ENCODE results near the gene DLL1. TPM values are rescaled to one million over a fixed set of nuclear protein-coding genes. Genes with fewer than 3 reads are reported as not detected.

Gene DLL1
- total RNA-seq, 2 donors from 2014 or later, result 6.0 to 13.2 TPM

GRCh38 chr6:170296423-170296745 lies 5.5 kb upstream of the DLL1 start:
- TF ChIP-seq, protein P1, sequence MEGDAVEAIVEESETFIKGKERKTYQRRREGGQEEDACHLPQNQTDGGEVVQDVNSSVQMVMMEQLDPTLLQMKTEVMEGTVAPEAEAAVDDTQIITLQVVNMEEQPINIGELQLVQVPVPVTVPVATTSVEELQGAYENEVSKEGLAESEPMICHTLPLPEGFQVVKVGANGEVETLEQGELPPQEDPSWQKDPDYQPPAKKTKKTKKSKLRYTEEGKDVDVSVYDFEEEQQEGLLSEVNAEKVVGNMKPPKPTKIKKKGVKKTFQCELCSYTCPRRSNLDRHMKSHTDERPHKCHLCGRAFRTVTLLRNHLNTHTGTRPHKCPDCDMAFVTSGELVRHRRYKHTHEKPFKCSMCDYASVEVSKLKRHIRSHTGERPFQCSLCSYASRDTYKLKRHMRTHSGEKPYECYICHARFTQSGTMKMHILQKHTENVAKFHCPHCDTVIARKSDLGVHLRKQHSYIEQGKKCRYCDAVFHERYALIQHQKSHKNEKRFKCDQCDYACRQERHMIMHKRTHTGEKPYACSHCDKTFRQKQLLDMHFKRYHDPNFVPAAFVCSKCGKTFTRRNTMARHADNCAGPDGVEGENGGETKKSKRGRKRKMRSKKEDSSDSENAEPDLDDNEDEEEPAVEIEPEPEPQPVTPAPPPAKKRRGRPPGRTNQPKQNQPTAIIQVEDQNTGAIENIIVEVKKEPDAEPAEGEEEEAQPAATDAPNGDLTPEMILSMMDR (IDR thresholded peaks at IDR 0.05), result no peak
- TF ChIP-seq POLR2A (IDR thresholded peaks at IDR 0.05), result no peak
- H3K4me1 ChIP-seq, result peaks cover 42% of the 10 kb centered on the region
- intact Hi-C loops (cut with DNase I), result no loop called here
- H3K27me3 ChIP-seq, result peaks cover 0 to 16% of the 10 kb centered on the region in 2 donors
- H3K36me3 ChIP-seq (replicated peaks in 1 of 2; ENCODE audit: insufficient read depth in 1 of 2, low read depth in 2 of 2), result no peaks in the 10 kb centered on the region
- ATAC-seq, result no peak
- DNase-seq, result no peak
- no peak overlapping the region for H3K27ac ChIP-seq
- 3% methylated on average over 44 of the region's 47 CpGs; no CpG with 5 or more reads in 1 of the 2 donors for WGBS, 2 donors
- no peak overlapping the region for H3K4me3 ChIP-seq
- H3K9me3 ChIP-seq, result no peaks in the 10 kb centered on the region

GRCh38 chr6:170295510-170296422 lies 4.9 kb upstream of the DLL1 start:
- 1% methylated on average over 99 of the region's 109 CpGs; no CpG with 5 or more reads in 1 of the 2 donors for WGBS, 2 donors
- ATAC-seq (peak; percentile 60), DNase-seq (peak in 3 of 4 donors; percentile 52 to 70 (median 52))
- Histone ChIP-seq H3K36me3 (replicated peaks in 1 of 2; ENCODE audit: insufficient read depth in 1 of 2, low read depth in 2 of 2) (no peaks in the 10 kb centered on the region), H3K4me1 (peaks cover 46% of the 10 kb centered on the region), H3K27me3 (peaks cover 0 to 16% of the 10 kb centered on the region in 2 donors), H3K4me3 (peak overlapping the region; percentile 6 to 15), H3K27ac (no peak overlapping the region), H3K9me3 (no peaks in the 10 kb centered on the region)
- intact Hi-C loops (cut with DNase I), result no loop called here
- TF ChIP-seq POLR2A (IDR thresholded peaks at IDR 0.05), result no peak
- TF ChIP-seq, protein P1 (IDR thresholded peaks at IDR 0.05), result no peak

- no peaks in the 10 kb centered on the region for H3K9me3 ChIP-seq
- H3K4me1 ChIP-seq, result peaks cover 48% of the 10 kb centered on the region
- no peaks in the 10 kb centered on the region for H3K36me3 ChIP-seq (replicated peaks in 1 of 2; ENCODE audit: insufficient read depth in 1 of 2, low read depth in 2 of 2)
- ATAC-seq, result no peak
- peaks cover 0 to 16% of the 10 kb centered on the region in 2 donors for H3K27me3 ChIP-seq
- H3K4me3 ChIP-seq, result peak overlapping the region in 1 of 2 donors; percentile 15
- intact Hi-C loops (cut with DNase I), result no loop called here
- TF ChIP-seq, protein P1 (IDR thresholded peaks at IDR 0.05), result no peak
- no peak for TF ChIP-seq POLR2A (IDR thresholded peaks at IDR 0.05)
- 34 to 56% methylated on average over 10 to 30 of the region's 30 CpGs for WGBS, 2 donors
- no peak for DNase-seq
- H3K27ac ChIP-seq, result no peak overlapping the region
Observed at GRCh38 chr6:170294813-170295509, 4.1 kb upstream of the DLL1 start.

DNA sequence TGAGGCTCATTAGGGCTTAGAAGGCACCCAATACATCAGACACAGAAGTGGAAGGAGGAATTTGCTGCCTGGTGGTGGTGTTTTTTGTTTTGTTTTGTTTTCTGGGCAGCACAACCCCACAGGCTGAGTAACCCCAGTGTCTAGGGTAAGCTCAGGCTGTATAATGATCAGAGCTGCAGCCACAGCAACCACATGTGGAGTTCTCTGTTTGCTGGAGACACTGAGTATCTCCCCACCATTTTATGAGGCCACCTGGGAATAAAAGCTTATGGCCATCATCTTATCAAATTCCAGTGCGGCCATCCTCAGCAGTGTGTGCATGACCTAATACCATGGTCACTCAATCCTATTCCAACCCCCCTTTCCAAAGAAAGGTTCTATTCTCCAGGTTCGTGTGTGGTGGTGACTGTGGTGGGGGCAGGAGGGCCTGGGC lies 3.4 kb upstream of the DLL1 start:
- Histone ChIP-seq H3K4me1 (peaks cover 55% of the 10 kb centered on the region), H3K27ac (no peak overlapping the region), H3K9me3 (no peaks in the 10 kb centered on the region), H3K36me3 (replicated peaks in 1 of 2; ENCODE audit: insufficient read depth in 1 of 2, low read depth in 2 of 2) (no peaks in the 10 kb centered on the region), H3K4me3 (no peak overlapping the region), H3K27me3 (peaks cover 0 to 16% of the 10 kb centered on the region in 2 donors)
- whole genome bisulfite sequencing, 2 donors, result 38 to 58% methylated on average over 2 of the region's 2 CpGs
- ATAC-seq (no peak), DNase-seq (no peak)
- intact Hi-C loops (cut with DNase I), result no loop called here
- TF ChIP-seq, protein P1 (IDR thresholded peaks at IDR 0.05), result no peak
- TF ChIP-seq POLR2A (IDR thresholded peaks at IDR 0.05), result no peak

Measured in body of pancreas (tissue), 4 donors.